HG02678 (cell line): ENCODE data around the gene ZNF678.
"Not testable (repeated sequence)": the region's sequence is repeated elsewhere in the genome, so short reads cannot be mapped to it uniquely, and the experiment has no call there.

Experiments
- ATAC-seq: cut with Tn5 transposase; IDR thresholded peaks from one replicate; pipeline ENCODE4 v1.9.1; 2021; ENCODE audit warnings: mild to moderate bottlenecking, moderate library complexity; ENCODE audit not compliant: unreplicated experiment

Gene ZNF678

GRCh38 chr1:227596222-227596621, 32.9 kb downstream of the ZNF678 start:
- ATAC-seq: not testable (repeated sequence)

DNA sequence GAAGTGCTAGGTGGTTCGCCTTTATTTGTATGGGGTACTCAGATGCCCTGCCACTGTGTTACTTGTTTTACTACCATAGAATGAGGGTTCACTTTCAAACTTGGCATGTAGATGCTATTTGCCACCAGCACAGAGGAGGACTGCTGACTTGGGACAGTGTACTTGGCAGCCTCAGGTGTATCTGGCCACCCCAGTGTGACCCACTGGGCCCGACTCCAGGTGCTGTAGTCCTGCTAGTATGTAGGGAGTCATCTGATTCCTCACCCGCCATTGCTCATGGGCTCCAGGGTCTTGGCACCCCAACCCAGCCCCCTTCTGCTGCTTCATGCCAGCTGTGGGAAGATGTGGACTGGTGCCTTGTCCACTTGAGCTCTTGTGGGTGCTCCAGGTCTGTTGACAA, 40.0 kb downstream of the ZNF678 start:
- no peak for ATAC-seq

GRCh38 chr1:227604446-227604845, 41.1 kb downstream of the ZNF678 start:
- ATAC-seq: no peak

DNA sequence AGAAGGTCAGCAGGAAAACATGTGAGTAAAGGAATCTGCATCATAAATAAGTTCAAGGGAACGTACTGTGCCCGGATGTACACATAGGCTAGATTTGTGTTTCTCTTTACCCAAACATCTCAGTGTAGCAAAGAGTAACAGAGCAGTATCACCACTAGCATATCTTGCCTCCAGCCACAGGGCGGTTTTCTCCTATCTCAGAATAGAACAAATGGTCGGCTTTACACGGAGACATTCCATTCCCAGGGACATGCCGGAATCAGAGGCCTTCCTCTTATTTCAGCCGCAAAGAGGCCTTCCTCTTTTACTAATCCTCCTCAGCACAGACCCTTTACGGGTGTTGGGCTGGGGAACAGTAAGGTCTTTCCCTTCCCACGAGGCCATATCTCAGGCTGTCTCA, 42.9 kb downstream of the ZNF678 start:
- not testable (repeated sequence) for ATAC-seq

DNA sequence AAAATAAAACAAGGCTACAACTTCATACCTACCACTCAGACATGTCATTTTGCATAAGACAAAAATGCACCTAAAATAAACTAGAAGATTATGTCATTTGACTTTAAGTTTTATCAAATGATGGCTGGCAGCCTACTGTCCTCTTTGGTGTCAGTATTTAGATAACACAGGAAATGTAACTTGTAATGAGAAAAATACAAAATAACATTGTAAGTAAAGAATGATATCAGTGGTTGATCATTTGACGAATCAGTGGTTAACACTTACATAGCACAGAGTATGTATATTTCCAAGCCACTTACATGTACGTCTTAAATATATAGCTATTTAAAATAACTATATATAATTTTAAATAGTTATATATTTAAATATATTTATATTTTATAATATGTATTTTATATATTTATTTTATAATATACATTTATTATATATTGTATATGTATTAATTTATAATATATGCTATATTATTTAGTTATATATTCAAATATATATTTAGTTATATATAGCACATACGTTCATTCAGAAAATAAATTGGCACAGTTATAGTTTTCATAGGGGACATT, 44.1 kb downstream of the ZNF678 start:
- ATAC-seq: no peak

GRCh38 chr1:227612658-227613057, 49.3 kb downstream of the ZNF678 start:
- ATAC-seq: no peak

DNA sequence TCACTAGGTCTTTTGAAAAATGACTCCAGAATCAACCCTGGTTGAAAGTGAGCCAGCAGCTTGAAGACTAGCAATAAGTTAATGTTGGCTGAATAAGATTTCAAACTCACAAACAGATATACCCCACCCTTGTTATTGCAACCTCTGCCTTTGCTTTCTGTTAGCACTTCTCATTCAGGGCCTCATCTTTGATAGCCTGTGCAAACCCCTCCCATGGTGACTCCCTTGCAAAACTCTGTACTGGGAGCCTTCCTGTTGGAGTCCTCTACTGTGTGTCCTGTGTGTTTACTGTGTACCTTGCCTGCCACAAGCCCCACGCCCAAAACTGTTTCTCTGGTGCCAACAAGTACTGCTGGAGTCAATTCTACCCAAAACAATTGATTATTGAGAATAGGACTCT, 50.2 kb downstream of the ZNF678 start:
- ATAC-seq: no peak

GRCh38 chr1:227621211-227621610, 57.9 kb downstream of the ZNF678 start:
- ATAC-seq: no peak

DNA sequence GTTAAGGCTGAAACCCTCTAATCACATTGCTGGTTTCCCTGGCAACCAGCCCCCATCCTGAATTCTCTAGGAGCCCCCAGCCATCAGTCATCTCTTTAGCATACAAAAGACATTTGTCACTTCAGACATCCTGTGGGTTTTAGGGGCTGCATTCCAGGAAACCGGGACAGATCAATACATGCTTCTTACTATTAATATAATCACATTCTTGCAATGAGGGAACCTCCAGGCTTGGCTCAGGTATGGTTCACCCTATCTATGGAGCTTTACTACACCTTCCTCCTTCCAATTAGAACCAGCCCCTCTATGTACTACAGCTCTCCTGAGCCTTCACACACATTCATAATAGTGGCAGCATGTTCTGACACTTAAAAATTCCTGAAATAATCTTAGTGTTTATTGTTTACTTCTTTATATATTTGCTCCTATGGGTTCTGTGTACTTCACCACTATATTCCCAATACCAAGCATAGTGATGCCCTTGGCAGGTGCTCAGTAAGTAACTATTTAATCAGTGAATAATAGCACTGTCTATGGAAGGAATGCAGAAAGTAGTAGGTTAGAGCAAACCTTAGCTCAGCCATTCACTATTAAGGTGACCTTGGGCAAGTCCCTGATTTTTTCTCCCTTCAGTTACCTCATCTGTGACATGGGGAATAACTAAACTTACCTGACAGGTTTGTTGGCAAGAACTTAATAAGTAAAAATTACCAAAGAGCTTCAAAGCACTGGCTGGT, 59.6 kb downstream of the ZNF678 start:
- no peak for ATAC-seq

- no peak for ATAC-seq
These were observed 69.0 kb downstream of the ZNF678 start for GRCh38 chr1:227632325-227632724.

DNA sequence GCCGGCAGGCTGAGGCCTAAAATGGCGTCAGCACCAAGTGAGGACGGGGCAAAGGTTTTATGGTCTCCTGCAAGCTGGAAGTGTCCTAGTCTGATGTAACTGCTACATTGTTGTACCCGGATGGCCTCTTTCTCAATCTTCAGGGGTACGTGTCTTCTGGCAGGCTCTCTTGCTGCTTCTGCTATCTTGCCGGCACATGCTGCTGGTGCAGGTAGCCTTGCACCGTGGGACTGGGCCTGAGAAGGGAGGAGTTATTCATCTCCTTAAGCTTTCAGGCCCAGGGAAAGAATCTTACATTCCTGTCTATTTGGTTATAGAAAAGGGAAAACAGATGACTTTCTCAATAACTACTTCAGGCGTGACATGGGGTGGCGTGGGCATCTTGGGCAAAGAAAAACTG, 72.2 kb downstream of the ZNF678 start:
- ATAC-seq: no peak

GRCh38 chr1:227654431-227654830, 91.1 kb downstream of the ZNF678 start:
- ATAC-seq: no peak

- ATAC-seq: no peak
These were observed 91.7 kb downstream of the ZNF678 start for GRCh38 chr1:227654858-227655752.

DNA sequence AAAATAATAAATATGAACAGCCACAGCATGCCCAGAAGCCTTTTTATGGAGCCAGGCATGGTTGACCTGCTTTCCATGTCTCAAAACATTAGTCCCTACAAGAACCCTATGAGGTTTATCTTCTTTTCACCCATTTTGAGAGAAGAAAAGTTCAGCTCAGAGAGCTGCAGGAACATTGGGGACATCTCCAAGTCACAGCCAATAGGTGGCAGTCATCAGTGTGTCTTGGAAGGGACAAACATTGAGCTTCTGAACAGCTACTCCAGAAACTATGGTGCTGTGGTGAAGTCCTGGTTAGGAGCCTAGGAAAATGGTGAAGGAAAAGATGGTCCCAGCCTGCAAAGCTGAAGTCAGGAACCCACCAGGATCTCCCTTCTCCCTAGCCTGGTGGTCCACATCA, 98.1 kb downstream of the ZNF678 start:
- no peak for ATAC-seq

- ATAC-seq: no peak
These were observed 99.6 kb downstream of the ZNF678 start for GRCh38 chr1:227662933-227663332.

GRCh38 chr1:227666286-227666685, 102.9 kb downstream of the ZNF678 start:
- ATAC-seq: no peak

- ATAC-seq: no peak
These were observed 110.1 kb downstream of the ZNF678 start for GRCh38 chr1:227673441-227673840.

- no peak for ATAC-seq
These were observed 122.5 kb downstream of the ZNF678 start for GRCh38 chr1:227685807-227686206.

DNA sequence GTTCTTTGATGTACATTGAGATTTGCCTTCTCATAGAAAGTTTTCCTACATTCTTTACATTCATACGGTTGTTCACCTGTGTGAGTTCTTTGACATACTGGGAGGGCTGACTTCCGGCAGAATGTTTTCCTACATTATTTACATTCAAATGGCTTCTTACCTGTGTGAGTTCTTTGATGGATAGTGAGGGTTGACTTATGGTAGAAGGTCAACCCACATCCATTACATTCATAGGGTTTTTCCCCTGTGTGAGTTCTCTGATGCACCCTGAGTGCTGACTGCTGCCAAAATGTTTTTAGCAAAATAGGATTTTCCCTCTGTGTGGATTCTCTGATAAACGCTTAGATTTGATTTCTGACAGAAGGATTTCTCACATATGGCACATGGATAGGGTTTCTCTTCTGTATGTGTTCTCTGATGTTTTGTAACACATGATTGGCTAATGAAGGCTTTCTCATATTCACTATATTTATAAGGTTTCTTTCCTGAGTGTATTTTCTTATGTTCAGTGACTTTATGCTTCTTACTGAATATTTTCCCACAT, 134.0 kb downstream of the ZNF678 start:
- ATAC-seq: no peak

- ATAC-seq: not testable (repeated sequence)
These were observed 138.3 kb downstream of the ZNF678 start for GRCh38 chr1:227701631-227702030.

DNA sequence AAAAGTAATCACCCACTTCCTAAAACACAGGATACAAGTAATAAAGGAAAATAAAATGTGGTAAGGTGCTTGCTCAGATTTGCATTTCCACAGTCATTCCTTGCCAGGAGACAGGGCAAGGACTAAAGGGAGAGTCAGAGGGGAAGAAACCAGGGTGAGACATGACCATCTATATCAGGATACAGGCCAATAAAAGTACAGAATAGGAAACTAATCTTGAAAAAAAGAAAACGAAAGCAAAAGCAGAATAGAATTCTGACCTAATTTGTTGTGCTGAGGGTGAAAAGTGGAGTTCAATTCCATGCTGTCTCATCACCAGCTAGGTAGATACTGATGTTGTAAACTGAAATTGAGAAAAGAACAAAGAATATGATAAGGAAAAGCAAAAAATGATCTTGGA, 144.5 kb downstream of the ZNF678 start:
- ATAC-seq: no peak

DNA sequence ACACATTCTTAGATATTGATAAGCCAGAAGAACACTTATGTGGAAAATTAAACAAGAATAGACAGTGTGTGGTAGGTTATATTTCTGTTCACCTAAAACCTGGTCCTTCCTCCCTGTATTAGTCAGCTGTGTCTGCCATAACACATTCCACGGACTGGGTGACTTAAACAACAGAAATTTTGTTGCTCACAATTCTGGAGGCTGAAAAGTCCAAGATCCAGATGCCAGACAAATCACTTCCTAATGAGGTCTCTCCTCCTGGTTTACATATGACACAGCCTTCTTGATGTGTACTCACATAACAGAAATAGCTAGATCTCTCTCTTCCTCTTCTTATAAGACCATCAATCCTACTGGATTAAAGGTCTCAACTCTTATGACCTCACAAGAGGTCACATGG, 146.1 kb downstream of the ZNF678 start:
- ATAC-seq: no peak
